DMS53 (cell line): ENCODE measurements around the gene FRRS1L.

Experiments used
- DNase-seq: peaks from one replicate; lab custom pipeline; 2025; lab: John Stamatoyannopoulos, UW

Gene FRRS1L

DNA sequence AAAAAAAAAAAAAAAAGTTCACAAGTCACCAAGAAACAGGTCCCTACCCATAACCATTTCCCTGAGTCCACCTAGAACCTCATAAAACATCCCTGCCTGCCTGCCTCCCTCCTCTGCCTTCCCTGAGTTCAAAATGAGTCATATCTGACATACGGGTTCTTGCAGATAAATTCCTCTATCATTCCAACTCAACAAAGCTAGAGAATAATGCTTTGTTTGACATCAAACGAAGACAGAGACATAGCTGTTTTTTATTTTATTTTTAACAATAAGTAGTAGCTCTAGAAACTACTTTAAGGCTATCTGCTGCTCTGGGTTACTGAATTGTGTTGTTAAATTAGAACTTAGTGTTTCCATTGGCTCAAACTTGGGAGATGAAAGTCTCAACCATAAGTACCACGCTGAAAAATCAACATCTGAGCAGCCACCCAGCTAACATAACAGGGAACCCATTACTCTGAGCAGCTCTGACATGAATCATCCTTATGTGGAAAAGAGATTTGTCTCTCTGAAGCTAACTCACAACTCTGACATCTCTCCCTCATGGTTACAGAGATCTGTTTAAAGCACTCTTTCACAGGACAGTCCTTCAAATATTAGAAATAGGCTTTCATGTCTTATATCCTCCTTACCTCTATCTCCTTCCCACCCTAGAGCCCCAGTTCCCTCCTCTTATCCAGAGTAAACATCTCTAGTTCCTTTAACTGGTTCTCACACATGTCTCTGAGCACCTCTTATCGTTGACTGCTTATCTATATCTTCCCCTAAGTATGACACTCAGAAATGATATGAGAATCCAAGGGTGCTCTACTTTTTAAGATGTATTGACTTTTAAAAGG, 59.4 kb downstream of the FRRS1L start:
- DNase-seq = peak; percentile 49

DNA sequence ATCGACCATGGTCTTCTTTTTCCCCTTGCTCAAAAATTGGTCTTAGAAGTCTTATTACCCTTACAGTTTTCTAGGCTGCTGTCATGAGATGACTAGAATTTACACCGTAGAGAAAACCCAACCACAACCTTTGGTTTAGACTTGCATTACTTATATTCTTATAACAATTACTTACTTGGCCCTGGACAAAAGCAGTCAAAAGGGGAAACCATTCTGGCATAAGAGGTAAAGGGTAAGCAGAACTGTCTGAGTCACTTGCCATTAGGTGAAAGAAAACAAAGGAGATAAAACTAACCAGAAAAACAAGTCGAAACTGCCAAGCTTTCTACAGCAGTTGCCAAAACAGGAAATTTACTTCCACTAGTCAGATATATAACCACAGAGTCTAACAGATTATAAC, 65.2 kb downstream of the FRRS1L start:
- peak; percentile 60 for DNase-seq

DNA sequence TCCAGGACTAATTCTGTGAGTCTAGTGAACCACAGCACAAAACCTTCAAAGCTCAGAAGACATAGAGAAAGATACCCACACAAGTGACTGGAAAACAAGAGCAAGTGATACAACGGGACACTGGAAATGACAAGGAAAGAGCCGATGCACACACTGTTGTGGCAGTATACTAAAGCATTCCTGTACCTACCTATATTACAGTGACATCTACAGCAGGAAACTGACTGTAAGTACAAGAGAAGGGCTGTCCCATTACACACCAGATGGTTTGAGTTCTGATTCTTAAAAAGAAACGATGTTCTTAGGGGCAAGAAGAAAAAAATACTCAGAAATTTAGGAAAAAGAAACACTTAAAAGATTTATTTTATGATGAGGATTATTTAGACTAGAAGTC, 65.8 kb downstream of the FRRS1L start:
- no peak for DNase-seq

DNA sequence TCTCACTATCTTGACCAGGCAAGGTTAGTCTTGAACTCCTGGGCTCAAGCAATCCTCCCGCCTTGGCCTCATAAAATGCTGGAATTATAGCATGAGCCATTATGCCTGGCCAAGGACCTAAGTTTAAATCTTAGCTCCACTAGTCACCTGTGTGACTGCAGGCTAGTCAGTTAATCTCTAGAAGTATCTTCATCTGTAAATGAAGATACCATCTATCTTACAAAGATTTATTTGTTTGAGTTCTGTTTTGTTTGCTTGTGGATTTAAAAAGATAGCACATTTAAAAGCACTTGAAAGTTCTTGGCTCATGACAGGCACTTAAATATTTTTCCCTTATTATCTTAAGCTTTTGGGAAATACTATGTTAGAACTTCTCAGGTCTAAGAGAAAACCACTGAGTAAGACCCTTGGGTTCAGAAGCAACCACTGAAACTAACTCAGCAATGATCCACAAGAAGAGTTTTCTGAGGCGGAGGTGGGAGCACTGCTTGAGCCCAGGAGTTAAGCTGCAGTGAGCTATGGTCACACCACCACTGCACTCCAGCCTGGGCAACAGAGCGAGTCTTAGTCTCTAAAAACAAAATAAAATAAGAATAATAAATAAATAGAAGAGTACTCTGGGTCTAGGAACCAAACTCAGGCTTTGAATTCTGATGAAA, 66.4 kb downstream of the FRRS1L start:
- DNase-seq = no peak

DNA sequence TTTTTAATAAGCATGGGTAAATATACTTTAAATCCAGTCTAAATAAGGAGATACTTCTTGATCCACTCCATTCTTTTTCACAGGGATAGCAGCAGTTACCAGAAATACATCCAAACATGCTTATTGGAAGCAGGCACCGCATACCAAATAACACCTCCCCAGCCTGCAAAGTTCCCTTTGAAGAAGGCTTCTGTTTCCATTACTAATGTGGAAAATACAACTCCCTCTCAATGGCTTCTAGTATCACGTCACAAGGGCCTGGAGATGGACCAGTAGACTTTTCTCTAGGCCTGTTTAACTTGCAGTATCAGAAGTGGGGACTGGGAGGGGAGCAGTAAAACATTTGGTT, 68.1 kb downstream of the FRRS1L start:
- DNase-seq = no peak

DNA sequence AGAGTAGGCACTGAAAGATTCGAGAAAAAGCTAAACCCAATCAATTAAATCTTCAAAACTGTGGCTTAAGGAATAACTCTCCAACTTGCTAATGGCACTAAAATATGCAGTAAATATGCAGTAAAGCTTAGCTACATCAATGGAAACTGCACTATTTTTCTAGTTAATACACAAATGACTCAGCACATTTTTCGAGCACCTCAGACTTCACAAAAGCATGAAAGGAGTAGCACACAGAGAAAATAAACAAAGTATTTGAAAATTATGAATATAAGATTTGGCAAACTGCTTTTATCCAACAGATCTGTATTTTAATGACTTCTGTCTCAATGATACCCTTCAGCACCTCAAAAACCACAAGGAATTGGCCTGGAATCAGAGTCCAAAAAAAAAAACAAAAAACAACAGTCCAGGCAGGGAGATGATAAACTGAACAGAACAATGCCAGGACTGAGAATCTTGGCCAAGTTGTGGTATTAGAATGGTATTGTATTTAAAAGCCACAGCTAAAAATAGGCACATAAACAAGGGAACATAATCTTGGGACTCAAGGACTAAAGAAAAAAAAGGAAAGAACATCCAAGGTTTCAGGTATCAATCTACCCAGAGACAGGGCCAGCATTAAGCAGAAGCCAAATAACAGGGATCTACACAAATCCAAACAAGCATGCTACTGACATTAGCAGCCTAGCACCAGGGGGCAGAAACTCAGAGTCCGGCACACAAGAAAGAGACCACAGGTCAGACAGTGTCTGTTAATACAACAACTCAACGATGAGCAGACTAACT, 68.7 kb downstream of the FRRS1L start:
- DNase-seq = peak; percentile 33

DNA sequence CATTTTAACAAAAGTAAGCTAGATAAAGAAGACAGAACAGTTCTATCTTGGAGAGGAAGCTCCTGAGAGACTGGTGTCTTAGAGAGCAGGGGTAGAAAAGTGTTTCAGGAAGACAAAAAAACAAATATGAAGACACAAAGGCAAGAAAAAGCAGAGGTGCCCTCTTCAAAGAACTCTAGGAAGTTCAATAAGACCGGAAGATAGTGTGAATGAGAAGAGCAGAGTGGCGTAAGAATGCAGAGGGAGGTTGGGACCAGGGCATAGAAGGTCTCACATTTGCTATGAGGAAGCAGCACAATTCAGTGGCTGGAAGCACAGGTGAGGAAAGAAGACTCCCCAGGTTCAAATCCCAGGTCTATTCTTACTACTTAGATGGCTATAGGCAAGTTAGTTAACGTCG, 69.9 kb downstream of the FRRS1L start:
- DNase-seq = no peak

DNA sequence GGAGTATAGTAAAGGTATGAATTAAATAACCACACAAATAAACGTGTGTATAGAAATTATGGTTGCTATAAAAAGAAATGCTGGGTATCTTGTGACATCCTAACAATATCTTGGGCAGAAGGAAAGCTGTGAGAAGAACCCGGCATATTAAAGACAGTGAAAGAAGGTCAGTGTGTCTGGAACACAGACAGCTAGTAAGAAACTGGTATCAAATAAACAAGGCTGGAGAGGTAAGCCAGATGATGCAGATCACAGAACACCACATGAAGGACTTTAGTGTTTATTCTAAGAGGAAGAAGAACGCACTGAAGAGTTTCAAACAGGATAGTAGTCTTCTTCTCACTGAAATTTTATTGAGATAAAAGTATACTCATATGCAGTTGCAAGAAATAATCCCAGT, 71.7 kb downstream of the FRRS1L start:
- no peak for DNase-seq

DNA sequence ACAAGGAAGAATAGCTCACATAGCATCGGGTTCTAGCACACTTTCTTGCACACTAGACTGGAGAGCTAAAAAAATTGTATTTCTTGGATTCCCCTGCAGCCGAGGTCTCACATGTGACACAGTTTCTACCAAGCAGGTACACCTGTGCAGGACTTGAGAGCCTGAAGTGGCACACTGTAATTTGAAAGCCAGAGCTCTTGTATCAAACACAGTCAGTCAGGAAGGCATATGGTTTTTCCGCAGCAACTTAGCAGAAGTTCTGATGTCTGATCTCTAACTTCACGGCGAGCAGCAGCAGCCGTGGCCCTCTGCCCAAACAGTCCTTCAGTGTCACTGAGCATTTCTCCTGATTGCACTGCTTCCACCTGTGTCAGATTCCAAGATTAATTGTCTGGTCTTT, 72.8 kb downstream of the FRRS1L start:
- no peak for DNase-seq

DNA sequence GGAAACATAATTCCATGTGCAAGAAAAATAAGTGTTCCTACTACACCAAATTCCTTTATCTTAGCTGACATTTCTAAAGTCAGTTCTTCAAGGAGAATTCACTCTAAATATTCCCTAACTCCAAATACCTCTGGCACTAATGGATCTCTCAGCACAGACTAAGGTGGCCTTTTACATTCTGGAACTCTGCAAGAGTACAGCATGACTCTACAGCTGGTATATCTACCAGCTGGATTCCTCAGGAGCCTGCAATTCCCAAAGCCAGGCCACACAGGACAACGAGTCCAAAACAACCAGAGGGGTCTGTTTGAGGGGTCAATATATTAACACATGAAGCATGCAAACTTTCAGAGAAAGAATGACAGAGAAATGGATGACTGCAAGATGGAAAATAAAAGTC, 74.5 kb downstream of the FRRS1L start:
- no peak for DNase-seq

DNA sequence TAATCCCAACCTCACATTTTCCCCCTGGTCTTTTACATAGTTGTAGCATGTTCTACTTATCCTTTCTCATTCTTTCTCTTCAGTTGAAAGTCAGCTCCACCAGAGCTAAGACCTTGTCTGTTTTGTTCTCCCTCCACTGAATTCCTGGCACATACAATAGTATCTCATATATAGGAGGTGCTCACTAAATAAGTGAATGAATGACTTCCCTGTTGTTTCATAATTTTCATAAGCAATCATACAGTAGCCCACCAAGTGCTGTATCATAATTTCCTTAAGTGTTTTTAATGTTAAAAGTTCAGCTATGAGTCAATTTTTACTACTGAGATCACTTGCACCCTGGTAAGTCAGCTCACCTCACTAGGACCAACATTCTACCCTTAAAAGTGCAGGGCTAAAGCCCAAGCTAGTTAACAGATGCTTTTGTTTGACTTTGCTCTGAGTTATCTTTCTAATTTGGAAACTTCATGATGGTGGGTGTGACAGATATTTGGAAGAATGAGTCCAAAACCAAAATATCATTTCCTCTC, 74.9 kb downstream of the FRRS1L start:
- no peak for DNase-seq

DNA sequence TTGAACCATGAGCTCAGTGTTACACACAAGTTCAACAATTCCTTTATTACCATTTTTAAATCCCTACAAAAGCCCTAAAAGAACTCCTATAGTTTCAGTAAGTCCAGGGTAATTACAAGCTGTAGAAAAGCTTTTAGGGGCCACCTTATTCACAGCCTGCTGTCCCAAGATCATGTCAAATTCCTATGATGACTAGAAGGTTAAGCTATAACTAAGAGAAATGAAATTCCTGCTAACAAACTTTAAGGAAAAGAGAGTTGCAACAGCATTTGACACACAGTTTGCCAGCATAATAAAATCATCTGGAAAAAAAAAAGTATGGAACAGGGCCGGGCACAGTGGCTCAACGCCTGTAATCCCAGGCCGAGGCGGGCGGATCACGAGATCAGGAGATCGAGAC, 78.8 kb downstream of the FRRS1L start:
- DNase-seq = no peak

DNA sequence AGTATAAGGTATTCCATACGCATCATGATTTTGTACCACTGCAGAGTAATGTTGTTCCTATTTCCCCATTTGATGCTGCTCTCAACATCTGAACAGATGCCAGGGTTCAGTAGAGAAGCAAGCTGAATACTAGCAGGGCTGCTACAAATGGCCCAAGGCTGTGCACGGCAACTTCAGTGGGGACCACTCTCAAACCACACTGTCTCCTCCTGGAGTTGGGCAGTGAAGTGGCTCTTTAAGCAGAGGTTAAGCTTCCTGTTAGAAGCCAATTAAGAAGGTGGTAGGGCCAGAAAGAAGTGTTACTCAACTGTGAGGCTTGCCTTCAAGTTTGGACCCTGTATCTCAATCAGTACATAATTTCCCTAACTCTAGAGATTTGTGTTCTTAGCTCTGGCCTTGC, 79.3 kb downstream of the FRRS1L start:
- no peak for DNase-seq

DNA sequence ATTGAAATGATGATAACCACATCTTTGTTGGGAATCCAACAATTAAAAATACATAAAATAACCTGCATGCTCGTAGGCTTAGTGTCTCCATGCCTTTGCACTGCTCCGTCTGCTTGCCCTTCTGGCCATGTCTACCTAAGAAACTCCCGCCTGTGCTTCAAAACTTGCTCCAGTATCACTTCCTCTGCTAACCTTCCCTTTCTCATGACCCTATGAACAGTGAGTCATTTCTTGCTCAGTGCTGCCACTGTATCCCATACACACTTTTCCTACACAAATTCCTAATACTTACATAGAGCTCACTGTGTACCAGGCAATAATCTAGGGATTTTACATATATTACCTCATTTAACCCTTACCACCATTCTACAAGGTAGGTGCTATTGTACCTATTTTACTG, 80.8 kb downstream of the FRRS1L start:
- DNase-seq = no peak

DNA sequence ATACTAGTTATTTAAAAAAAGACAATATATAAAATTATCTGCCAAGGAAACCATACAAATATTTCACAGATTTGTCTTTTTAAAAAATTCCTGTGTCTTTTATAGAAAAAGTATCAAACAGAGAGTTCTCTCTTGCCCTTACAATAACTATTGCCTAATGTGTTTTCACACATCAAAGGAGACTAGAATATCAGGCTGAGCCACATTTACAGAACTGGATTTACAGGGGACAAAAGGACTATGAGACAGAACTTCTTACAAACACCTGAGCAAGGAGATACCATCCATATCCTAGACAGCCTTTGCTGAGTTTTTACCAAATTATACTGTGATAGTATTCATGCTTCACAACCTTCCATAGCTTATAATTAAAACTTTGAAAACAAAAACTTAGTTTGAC, 81.5 kb downstream of the FRRS1L start:
- no peak for DNase-seq

DNA sequence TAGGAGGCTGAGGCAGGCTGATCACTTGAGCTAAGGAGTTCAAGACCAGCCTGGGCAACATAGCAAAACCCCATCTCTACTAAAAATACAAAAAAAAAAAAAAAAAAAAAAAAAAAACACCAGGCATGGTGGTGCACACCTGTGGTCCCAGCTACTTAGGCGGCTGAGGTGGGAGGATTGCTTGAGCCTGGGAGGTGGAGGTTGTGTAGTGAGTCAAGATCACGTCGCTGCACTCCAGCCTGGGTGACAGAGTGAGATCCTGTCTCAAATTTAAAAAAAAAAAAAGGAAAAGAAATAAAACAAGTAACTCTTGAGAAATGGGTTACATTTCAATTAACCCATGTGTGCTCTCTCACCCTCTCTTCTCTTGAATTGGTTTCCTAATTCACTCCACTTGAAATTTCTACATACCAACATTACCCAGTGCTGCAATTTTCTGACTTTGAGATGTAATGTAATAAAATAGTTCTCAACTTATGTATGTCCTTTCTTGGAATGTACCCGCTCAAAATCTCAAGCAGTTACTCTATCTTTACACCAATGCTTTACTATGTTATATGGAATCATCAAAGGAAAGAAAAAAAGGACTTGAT, 83.1 kb downstream of the FRRS1L start:
- DNase-seq = no peak

DNA sequence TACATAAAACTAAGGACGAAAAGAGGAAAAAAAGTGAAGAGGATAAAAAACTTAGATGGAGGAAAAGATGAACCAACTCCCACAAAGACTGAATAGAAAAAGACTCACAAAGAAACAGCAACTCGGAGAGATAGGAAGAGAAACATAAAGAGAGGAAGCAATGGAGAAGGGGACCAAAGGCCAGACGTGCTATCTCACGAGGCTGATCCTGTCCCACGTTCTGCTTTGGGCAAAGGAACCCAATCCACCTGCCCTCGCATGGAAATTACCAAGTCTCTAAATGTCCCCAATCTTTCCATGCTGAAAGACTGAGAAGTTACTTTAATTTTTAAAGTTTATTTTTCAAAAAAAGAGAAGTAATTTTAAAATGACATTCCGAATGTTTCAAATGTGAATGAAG, 83.9 kb downstream of the FRRS1L start:
- DNase-seq = no peak

DNA sequence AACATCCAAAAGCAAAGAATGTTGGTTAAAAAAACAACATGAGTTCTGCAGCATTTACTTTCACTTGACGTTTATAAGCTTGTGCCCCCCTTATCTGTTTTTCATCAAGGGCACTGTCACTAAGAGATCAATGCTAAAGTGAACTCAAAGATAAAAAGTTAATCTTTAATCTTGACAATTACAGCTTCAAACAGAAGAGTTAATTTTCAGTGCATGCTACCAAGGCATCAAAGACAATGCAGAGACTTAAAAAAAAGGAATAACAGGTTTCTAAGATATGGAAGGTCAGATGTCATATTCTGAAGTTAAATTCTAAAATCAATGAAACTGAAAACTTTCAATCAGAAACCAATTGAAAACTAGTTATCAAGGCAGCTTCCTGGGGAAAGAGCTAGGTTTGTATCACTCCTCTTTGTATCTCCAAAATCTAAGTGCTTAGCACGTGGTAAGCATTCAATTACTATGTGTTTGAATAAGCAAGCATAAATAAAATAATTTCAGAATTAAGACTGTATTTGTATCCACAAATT, 84.9 kb downstream of the FRRS1L start:
- no peak for DNase-seq
